AG04450 (cell line): ENCODE measurements around the gene CLDN9. TPM values are rescaled to one million over a fixed set of nuclear protein-coding genes. Genes with fewer than 3 reads are reported as not detected.

Experiments
- CTCF ChIA-PET: fragments of 300-600, 350-600 bp; formaldehyde crosslinking; extraction: SDS; loops from one replicate; lab custom pipeline; 2022; ENCODE audit warnings: antibody characterized with exemption, inconsistent platforms; lab: Charles Lee
- POLR2A ChIA-PET: fragments of 350-600 bp; formaldehyde crosslinking; extraction: SDS; loops from one replicate; lab custom pipeline; 2021; ENCODE audit warnings: antibody characterized with exemption, inconsistent platforms; lab: Yijun Ruan, JAX
- DNase-seq: peaks from one replicate; pipeline ENCODE4 v3.0.0-alpha.2; 2011; ENCODE audit warnings: low read depth, low spot score
- H3K27ac ChIP-seq: one replicate; pipeline ENCODE4 v1.5.1; 2012; ENCODE audit warnings: low read depth, low read length, control low read depth
- H3K27me3 ChIP-seq: one replicate; pipeline ENCODE4 v1.6.0; 2012; ENCODE audit warnings: low read length; ENCODE audit not compliant: control insufficient read depth, insufficient read depth
- H3K4me3 ChIP-seq: 2 replicates; pipeline ENCODE4 v1.5.1; 2011; ENCODE audit warnings: mild to moderate bottlenecking, low read depth, low read length, control low read depth
- H3K9me3 ChIP-seq: 2 replicates; pipeline ENCODE4 v1.5.1; 2012; ENCODE audit warnings: low read length; ENCODE audit not compliant: control insufficient read depth, insufficient read depth
- CTCF ChIP-seq: IDR thresholded peaks from 2 replicates; pipeline ENCODE4 v1.5.1; 2011; ENCODE audit warnings: low read depth, low read length, control low read depth, inconsistent platforms
- polyA plus RNA-seq: library from polyadenylated mRNA; depleted of rRNA; stranded (reverse); fragments of >200 nt; gene quantifications from 2 replicates; pipeline ENCODE4 v1.2.3, GENCODE V29; 2011

CLDN9 gene
- polyA plus RNA-seq, 1 experiment = not detected

DNA sequence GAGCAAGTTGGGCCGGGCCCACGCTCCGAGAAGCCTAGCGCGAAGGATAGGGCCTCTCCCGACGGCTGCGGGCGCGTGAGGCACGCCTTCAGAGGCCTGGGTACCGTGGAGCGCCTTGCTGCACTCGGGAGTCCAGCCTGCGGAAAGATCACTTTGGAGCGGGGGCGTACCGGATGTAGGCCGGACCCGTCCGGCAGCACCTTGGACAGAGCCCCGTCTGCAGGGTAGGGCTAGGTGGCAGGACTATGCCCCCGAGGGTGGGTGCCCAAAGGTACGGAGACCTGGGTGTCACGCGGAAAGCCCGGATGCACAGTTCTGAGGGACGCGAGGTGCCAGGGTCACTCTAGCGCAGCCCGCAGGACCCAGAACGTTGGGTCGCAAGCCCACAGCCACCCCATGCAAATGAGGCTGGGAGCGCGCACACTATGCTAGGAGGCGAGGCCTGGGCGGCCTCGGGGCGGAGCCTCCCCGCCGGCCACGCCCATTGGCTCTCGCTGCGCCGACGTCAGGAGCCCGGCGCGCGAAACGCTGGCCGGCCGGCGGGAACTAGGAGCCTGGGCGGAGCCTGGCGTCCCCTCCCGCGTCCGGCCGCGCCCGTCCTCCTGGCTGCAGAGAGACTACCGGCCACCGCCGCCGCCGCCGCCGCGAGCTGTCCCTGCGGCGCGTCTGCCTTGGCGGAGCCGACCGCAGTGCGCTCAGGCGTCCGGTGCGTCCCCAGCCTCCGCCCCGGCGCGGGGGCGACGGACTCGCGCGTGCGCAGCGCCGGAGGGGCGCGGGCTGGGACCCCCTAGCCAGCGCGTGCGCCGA is 43.8 kb upstream of the CLDN9 start, which contains the start of gene PAQR4:
Gene PAQR4 (plus strand): TSS at position 611 of the 807 bp plus-strand sequence. CDS start 327 bp downstream, outside the sequence.
- DNase-seq = peak; percentile 38
- no peak for TF ChIP-seq CTCF
- H3K27ac ChIP-seq = no peak within 1 kb of the TSS
- ChIA-PET POLR2A (interaction anchor here (1.7 kb wide), 1 partner anchor 11 kb away, joined by 10 read pairs; the partner anchor contains the start of gene PKMYT1), CTCF (interaction anchor here (0.6 to 1.2 kb wide), 3 partner anchors 9 to 27 kb away, joined by 3 to 8 read pairs (median 3); no protein-coding TSS in a partner anchor)
- peaks cover 20% of the 10 kb centered on the region for H3K27me3 ChIP-seq
- peaks cover 4% of the 10 kb centered on the region; the same call in 1 of the 2 replicates for H3K9me3 ChIP-seq
- peak within 1 kb of the TSS; percentile 64 for H3K4me3 ChIP-seq

GRCh38 chr16:2969545-2970521 is 42.9 kb upstream of the CLDN9 start:
- H3K27me3 ChIP-seq = peaks cover 11% of the 10 kb centered on the region
- TF ChIP-seq CTCF = peak; percentile 48
- peaks cover 4% of the 10 kb centered on the region; the same call in 1 of the 2 replicates for H3K9me3 ChIP-seq
- ChIA-PET CTCF (interaction anchor here (0.6 to 1.2 kb wide), 4 partner anchors 8 to 28 kb away, joined by 3 to 8 read pairs (median 3); no protein-coding TSS in a partner anchor), POLR2A (interaction anchor here (0.8 to 1.7 kb wide), 3 partner anchors 10 to 64 kb away, joined by 3 to 10 read pairs (median 7); partner anchors contain the start of gene PKMYT1)
- peak; percentile 7 for DNase-seq
- peak overlapping the region; percentile 64 for H3K4me3 ChIP-seq
- no peak overlapping the region for H3K27ac ChIP-seq

- Histone ChIP-seq H3K4me3 (peak overlapping the region; percentile 64; the same call in 1 of the 2 replicates), H3K27ac (no peak overlapping the region), H3K27me3 (peaks cover 6% of the 10 kb centered on the region), H3K9me3 (peaks cover 4% of the 10 kb centered on the region; the same call in 1 of the 2 replicates)
- TF ChIP-seq CTCF = no peak
- ChIA-PET CTCF (interaction anchor here (0.7 to 1.2 kb wide), 2 partner anchors 8 to 12 kb away, joined by 3 read pairs; no protein-coding TSS in a partner anchor), POLR2A (interaction anchor here (0.8 to 1.7 kb wide), 3 partner anchors 10 to 65 kb away, joined by 3 to 10 read pairs (median 7); partner anchors contain the start of gene PKMYT1)
- DNase-seq = no peak
These were observed 42.2 kb upstream of the CLDN9 start for GRCh38 chr16:2970563-2970962.

- Histone ChIP-seq H3K27me3 (no peaks in the 10 kb centered on the region), H3K27ac (no peak overlapping the region), H3K4me3 (no peak overlapping the region), H3K9me3 (peaks cover 4% of the 10 kb centered on the region; the same call in 1 of the 2 replicates)
- DNase-seq = no peak
- TF ChIP-seq CTCF = no peak
- POLR2A ChIA-PET = interaction anchor here (1.8 kb wide), 1 partner anchor 49 kb away, joined by 5 read pairs; the partner anchor contains the start of gene TNFRSF12A
- CTCF ChIA-PET = no interaction called here
These were observed 41.4 kb upstream of the CLDN9 start for GRCh38 chr16:2971134-2971984.
